ENCODE data around the gene CPD.
"Not testable (repeated sequence)": the region's sequence is repeated elsewhere in the genome, so short reads cannot be mapped to it uniquely, and the experiment has no call there.

CPD gene

DNA sequence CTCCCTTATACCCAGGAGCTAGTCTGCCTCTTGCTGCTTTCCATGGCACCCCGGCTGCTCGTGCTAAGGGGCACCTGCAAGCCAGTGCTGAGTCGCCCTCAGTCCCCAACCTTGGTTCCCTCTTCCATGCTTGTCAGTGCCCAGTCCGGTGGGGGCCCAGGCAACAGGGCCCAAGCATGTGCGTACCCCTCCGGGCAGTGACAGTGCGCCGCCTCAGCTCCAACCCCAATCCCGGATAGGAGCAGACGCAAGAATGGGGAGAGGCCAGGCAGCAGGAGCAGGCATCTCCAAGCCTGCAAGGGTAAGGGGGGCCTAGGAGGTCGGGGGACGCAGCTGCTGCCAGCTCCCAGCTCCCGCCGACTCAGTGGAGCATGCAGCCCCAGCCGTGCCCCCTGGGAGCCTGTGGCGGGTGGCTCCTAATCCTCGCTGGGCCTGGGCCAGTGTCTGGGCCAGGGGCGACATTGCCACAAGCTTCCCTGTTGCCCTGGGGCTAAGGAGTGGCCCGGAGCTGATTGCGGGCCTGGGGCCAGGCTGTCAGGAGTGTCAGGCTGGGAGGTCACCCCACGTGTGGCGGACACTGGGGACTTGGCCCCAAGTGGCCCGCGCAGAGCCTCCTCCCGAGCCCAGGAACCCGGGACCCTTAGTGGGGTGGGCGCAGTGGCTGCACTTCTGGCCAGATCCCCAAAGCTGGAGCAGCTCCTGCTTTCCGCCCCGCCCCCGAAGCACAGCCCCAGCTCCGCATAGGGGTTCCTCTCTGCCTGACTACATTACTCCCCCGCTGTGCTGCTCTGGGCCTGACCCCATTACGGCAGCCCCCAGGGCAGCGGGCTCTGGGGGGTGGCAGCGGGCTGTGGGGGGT is 9.8 kb downstream of the CPD start:
- no peak for DNase-seq (ENCODE audit: low read depth in 2 of 2)

DNA sequence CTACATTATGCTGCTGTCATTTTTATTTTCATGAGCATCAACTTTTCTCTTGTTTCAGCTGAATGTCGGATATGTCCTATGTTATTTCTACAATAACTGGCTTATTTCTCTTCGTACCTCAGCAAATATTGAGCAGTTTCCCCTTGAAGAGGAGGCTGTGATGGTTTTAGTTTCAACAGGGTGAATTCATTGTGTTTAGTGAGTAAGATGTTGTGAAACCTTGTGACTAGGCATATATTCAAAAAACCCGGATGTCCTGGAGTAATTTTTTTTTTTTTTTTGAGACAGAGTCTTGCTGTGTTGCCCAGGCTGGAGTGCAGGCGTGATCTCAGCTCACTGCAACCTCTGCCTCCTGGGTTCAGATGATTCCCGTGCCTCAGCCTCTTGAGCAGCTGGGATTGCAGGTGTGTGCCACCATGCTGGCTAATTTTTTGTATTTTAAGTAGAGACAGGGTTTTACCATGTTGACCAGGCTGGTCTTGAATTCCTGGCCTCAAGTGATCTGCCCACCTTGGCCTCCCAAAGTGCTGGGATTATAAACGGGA is 11.1 kb downstream of the CPD start:
- no peak for DNase-seq (ENCODE audit: low read depth in 2 of 2)

DNA sequence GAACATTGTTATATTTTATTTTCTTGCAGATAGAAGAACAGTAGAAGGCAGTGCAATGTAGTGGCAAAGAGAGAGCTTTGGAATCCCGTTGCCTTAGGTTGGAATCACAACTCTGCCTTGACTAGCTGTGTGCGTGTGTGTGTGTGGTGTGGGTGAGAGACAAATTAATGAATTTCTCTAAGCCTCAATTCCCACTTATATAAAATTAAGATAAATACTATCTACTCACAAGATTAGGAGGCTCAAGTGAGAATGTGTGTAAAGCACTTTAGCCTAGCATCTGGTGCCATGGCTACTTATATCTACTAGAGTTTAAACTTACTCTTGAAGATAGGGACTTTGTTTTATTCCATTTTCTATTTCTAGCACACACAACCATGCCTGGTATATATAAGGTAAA is 12.8 kb downstream of the CPD start:
- DNase-seq (ENCODE audit: low read depth in 2 of 2) = no peak

DNA sequence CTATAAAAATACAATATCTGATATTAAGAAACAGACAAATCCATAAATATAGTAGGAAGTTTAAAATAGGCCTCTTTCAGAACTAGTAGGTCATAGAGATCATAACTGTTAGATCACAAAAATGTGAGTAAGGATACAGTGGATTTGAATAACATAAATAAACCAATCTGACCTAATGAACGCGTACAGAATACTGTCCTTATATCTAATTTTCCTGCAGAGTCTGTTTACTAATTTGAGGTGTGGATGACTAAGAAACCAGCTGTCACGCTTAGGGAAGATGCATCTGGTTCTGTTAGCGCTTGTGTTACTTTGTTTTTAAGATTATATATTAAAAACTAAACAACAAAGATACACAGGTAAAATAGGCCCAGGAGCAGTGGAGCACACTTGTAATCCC is 14.8 kb downstream of the CPD start:
- DNase-seq (ENCODE audit: low read depth in 2 of 2) = no peak

DNA sequence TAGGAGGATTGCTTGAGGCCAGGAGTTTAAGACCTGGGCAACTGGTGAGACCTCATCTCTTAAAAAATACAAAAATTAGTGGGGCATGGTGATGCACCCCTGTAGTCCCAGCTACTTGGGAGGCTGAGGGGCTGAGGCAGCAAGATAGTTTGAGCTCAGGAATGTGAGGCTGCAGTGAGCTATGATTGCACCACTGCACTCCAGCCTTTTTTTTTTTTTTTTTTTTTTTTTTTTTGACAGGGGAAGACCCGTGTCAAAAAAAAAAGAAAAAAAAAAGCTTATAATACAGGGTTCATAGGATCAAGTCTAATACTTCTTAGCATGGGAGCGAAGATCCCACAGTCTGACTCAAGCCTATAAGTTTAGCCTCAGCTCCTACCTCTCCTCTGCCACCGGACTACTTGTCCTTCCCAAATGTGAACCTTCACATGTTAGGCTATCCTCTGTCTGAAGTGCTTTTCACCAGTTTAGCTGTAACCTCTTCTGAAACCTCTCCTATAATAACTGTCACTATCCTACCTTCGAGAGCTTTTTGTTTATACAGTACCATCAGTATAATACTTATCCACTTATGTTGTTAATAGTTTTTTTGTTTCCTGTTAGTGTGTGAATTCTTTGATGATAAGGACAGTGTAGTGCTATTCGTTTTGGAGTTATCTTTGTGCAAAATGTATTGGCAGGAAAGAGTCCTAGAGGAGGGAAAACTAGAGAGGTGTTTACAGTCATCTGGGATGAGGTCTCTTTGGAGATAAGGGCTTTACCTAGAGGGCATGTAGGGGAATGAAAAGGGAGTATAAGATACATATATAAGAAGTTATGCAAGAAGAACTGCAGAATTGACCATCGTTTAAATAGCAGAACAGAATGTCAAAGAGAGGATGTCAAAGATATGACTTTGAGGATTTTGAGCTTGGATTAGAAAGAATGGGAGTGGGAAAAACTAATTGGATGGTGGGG is 15.5 kb downstream of the CPD start:
- DNase-seq (ENCODE audit: low read depth in 2 of 2) = no peak

DNA sequence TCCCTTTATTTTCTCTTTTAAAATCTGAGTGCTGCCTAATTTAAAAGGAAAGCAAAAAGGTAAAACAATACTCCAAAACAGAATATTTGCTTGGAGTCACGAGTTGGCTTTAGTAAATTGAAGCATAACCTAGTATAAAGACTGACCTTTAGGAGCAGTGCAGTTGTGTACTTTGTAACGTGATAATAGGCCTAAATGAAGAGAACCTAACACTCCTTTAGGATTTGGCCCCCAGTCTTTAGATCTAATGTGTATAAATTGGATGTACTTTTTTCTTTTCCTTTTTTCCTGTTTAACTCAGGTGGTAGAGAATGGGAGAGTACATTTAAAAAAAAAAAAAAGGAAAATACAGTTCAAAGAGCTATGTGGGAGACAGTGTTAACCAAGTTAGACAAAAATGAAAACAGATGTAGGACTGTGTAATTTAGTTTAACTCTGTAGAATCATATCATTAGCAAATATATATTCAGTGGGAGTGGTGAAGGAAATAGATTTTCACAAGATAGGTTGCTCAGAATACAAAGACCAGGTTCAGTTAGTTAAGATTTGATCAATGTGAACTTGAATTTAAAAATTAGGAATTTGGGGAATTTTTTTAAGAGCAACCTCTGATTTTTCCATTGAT is 16.8 kb downstream of the CPD start:
- no peak for DNase-seq (ENCODE audit: low read depth in 2 of 2)

DNA sequence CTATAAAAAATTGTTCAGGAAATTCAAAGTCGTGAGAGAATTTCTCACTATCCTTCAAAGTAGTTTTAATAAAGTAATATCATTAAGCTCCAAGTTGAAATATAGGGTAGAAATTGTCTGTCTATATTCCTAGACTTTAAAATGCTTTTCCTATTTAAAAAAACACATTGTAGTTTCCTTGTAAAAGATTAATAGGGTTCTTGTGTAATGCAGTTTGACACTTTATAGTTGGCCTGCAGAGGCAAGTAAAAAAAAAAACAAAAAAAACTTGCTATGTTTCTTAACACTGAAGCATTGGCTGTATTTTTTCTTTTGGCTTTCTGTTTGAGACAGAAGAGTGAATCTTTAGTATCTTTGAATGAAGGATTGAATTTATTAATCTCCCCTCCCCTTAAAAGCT is 17.4 kb downstream of the CPD start:
- no peak for DNase-seq (ENCODE audit: low read depth in 2 of 2)

DNA sequence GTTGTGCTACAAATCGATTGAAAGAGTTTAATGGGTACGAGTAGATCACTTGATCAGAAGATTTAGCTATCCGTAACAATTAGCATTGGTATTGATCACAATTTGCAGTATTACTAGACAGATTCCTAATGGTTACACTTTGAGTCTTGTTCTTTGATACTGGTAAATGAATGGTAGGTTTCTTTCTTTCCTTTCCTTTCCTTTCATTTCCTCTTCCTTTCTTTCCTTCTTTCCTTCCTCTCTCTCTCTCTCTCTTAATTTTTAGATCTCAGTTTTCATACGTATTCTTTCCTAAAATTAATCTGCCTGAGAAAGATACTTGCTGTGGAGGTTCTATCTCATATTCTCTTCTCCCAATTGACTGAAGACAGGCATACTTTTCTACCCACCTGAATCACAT is 17.9 kb downstream of the CPD start:
- DNase-seq (ENCODE audit: low read depth in 2 of 2) = no peak

DNA sequence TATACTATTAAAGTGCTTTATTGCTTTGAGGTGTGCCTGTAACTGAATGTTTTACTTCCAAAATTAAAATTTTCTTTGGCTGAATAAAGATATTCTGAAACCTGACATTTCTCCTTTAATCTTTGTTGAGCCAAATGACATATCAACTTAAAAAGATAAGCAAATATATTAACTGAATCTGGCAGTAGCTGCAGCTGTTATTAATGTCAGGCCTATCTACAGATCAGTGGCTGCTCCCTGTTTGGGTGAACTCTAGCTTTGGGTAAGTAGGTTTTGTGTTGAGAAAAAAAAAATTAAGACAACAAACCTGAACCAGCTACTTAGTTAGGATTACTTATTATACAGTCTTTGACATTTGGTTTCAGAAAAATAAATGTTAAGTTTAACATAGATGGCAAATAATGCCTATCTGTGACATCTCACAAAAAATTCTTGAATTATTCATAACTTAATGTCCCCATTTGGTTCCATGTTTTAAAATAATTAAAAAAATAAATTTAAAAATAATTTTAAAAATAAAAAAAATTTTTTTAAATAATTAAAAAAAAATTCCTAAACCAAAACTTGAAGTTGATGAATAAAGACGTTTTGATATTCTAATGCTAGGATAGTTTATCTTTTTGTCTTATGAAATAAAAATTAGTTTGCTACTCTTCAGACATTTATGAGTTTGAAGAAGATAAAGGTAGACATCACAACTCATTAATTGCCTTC is 19.8 kb downstream of the CPD start:
- no peak for DNase-seq (ENCODE audit: low read depth in 2 of 2)

DNA sequence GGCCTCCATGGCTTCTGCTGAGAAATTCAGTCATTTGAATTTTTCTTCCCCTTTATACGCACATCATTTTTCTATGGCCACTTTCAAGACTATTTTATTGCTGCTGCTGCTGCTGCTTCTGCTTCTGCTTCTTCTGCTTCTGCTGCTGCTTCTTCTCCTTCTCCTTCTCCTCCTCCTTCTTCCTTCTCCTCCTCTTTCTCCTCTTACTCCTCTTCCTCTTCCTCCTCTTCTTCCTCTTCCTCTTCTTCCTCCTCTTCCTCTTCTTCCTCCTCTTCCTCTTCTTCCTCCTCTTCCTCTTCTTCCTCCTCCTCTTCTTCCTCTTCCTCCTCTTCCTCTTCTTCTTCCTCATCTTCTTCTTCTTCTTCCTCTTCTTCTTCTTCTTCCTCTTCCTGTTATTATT is 22.4 kb downstream of the CPD start:
- no peak for DNase-seq (ENCODE audit: low read depth in 2 of 2)

DNA sequence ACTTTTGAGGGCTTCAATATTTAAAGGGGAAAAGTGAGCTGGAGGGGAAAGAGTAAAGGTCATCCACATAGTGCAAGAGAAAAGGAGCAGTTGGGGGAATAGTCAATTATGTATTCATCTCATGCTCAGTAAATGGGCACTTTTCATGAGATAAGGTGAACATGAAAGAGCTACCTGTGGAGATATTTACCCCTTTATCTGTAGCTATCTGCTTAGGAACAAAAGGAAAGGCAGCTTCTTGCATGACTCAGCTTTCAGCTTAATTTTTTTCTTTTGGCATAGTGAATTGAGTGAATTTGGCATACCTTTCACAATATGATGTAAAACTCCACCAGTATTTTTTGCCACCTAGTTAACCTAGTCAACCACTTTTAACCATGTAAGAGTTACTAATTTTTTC is 26.4 kb downstream of the CPD start:
- no peak for DNase-seq (ENCODE audit: low read depth in 2 of 2)

DNA sequence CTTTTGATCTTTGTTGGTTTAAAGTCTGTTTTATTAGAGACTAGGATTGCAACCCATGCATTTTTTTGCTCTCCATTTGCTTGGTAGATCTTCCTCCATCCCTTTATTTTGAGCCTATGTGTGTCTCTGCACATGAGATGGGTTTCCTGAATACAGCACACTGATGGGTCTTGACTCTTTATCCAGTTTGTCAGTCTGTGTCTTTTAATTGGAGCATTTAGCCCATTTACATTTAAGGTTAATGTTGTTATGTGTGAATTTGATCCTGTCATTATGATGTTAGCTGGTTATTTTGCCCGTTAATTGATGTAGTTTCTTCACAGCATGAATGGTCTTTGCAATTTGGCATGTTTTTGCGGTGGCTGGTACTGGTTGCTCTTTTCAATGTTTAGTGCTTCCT is 31.9 kb downstream of the CPD start:
- DNase-seq (ENCODE audit: low read depth in 2 of 2) = not testable (repeated sequence)

DNA sequence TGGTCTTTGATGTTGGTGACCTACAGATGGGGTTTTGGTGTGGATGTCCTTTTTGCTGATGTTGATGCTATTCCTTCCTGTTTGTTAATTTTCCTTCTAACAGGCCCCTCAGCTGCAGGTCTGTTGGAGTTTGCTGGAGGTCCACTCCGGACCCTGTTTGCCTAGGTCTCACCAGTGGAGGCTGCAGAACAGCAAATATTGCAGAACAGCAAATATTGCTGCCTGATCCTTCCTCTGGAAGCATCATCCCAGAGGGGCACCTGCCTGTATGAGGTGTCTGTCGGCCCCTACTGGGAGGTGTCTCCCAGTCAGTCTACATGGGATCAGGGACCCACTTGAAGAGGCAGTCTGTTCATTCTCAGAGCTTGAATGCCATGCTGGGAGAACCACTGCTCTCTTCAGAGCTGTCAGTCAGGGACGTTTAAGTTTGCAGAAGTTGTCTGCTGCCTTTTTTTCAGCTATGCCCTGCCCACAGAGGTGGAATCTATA is 33.3 kb downstream of the CPD start:
- DNase-seq (ENCODE audit: low read depth in 2 of 2) = not testable (repeated sequence)

DNA sequence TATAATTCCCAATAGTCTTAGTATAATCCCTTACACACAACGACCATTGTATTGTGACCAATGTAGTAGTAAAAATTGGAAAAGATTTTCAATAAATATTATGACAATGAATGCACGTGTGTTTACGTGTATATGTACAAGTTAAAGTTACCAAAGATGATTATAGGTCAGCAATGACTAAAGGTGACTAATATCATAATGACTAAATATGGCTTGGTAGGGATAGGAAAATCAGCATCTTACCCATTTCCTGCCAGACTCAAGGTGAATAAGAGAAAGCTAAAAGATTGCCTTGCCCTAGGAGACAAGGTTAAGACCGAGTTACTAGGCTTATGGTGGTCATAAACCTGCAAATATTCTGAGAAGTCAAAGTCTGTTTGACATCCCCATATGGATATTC is 34.4 kb downstream of the CPD start:
- no peak for DNase-seq (ENCODE audit: low read depth in 2 of 2)

DNA sequence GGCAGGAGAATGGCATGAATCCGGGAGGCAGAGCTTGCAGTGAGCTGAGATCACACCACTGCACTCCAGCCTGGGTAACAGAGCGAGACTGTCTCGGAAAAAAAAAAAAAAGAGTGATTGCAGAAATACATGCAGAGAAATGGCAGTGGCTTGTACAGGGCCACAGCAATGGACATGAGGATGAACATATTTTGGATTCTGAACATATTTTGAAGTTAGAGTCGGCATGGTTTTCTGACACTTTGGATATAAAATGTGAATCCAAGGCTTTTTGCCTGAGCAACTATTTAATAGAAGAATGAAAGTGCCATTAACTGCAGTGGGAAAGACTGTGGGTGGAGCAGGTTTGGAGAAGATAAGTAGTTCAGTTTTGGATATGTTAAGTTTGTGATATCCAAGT is 35.8 kb downstream of the CPD start:
- DNase-seq (ENCODE audit: low read depth in 2 of 2) = no peak

DNA sequence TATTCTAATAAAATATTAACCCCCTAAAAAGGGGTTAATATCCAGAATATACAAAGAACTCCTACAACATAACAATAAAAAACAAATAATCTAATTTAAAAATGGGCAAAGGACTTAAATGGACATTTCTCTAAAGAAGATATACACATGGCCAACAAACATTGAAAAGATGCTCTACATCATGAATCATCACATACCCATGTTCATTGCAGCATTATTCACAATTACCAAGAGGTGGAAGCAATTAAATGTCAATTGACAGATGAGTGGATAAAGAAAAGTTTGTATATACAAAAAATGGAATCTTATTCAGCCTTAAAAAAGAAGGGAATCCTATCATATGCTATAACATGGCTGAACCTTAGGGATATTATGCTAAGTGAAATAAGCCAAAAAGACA is 36.8 kb downstream of the CPD start:
- no peak for DNase-seq (ENCODE audit: low read depth in 2 of 2)

DNA sequence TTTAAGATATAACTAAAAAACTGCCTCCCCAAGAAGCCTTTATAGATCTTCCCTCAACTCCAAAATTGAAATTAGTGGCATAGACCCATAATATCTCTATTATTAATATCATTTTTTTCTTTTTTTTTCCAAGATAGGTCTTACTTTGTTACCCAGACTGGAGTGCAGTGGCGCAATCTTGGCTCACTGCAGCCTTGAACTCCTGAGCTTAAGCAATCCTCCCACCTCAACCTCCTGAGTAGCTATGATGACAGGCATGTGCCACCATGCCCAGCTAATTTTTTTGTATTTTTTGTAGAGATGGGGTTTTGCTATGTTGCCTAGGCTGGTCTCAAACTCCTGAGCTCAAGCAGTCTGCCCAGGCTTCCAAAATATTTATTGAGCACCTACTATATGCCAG is 39.3 kb downstream of the CPD start:
- DNase-seq (ENCODE audit: low read depth in 2 of 2) = not testable (repeated sequence)

DNA sequence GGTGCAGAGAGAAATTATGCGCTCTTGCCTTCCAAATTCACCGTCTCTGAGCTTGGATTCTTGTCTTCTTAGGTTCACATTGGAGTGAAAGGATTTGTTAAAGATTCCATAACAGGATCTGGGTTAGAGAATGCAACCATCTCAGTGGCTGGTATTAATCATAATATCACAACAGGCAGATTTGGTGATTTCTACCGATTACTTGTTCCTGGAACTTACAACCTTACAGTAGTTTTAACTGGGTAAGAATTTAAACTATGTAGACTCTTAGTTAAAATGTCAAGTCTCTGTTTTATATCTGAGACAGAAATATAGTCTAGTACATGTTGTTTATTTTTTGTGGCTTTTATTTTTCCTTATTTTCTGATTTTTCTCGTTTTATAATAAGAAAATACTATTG is 42.9 kb downstream of the CPD start:
- DNase-seq (ENCODE audit: low read depth in 2 of 2) = no peak

DNA sequence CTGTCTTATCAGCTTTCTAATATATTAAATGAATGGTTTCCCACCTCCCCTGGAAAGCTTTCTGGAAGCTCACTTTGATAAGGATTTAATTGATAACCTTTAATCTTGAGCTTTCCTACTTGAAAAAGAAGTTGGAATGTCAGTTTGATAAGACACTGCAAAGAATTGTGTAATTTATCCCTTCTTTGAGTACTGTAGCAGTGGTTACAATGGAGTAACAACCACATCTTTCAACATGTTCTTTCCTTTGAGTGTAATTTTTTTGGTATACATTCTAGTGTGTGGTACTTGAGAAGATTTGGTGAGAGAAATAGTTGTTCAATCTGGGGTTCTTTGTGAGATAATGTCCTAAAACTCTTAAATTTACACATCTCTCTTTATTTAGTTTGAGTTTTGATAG is 43.4 kb downstream of the CPD start:
- DNase-seq (ENCODE audit: low read depth in 2 of 2) = no peak

DNA sequence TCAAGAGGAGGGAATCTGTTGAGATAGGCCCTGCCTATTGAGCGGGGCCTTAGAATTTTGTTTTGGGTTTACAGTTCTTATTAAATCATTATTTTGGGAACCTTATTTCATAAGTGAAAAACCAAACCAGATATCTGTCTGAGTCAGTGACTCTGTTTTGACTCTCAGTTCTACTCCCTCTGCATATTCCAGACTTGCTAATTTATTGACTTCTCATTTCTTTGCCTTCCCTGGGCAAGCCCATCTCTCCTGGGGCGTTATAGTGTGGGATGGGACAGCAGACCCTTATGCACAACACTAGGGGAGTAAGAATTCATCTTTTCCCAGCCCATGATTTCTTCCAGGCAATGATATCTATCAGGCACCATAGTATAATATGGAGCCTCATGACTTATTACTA is 45.7 kb downstream of the CPD start:
- no peak for DNase-seq (ENCODE audit: low read depth in 2 of 2)

DNA sequence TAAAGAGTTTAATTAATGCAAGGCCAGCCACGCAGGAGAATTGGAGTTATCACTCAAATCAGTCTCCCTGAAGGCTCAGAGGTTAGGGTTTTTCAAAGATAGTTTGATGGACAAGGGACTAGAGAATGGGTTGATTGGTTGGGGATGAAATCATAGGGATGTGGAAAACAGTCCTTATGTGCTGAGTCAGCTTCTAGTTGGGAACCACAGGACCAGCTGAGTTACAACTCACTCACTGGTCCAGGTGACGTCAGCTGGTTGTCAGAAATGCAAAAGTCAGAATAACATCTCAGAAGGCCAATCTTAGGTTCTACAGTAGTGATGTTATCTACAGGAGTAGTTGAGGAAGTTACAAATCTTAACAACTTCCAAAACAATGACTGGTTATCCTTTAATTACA is 47.6 kb downstream of the CPD start:
- DNase-seq (ENCODE audit: low read depth in 2 of 2) = no peak
